K562 (cell line): ENCODE data around the gene GGT6. TPM values are rescaled to one million over a fixed set of nuclear protein-coding genes. Genes with fewer than 3 reads are reported as not detected.

Experiments used
- ATAC-seq: fragments of 200-7000 bp; cut with Tn5 transposase; 3 replicates; pipeline ENCODE4 v1.9.1; 2020; ENCODE audit warnings: moderate library complexity
- BruUV-seq: library from RNA; stranded (reverse); fragments of 400-500 nt; replicated peaks from 2 replicates; lab custom pipeline; 2021; lab: Mats Ljungman, UMichigan
- CTCF ChIA-PET: fragments of 300-600 bp; formaldehyde crosslinking; extraction: SDS; loops from one replicate; lab custom pipeline; 2021; ENCODE audit warnings: low intra/inter-chr PET ratio; lab: Yijun Ruan, JAX
- POLR2A ChIA-PET: fragments of 300-600, 350-650 bp; sonication (Branson Sonifier 250); formaldehyde crosslinking; extraction: SDS; loops from one replicate; lab custom pipeline; 2021; ENCODE audit warnings: antibody characterized with exemption, inconsistent platforms; lab: Yijun Ruan, JAX
- DNase-seq, 4 experiments: peaks; one replicate each; pipeline versions ENCODE4 v3.0.0 to v3.0.0-alpha.2; 2011 to 2018; ENCODE audit warnings: low spot score in 3 of 4, mixed read lengths in 3 of 4; ENCODE audit errors: extremely low read depth in 1 of 4
- FAIRE-seq: peaks from 2 replicates; lab custom pipeline; 2011; peaks lifted over from hg19 to GRCh38; lab: Jason Lieb, UNC
- H2AFZ ChIP-seq: 2 replicates; pipeline ENCODE4 v1.6.0; 2011; ENCODE audit warnings: low read depth, low read length, control low read depth, inconsistent platforms
- H3K27ac ChIP-seq: fragments of 200-600 bp; 3 replicates; pipeline ENCODE4 v1.8.0; 2011; ENCODE audit warnings: low read depth, mild to moderate bottlenecking, control low read depth, inconsistent platforms, low read length, moderate library complexity, mixed read lengths; ENCODE audit errors: extremely low read depth
- H3K27me3 ChIP-seq, 2 experiments: fragments of 300-600 bp in 1 of 2; 2 replicates in 1 of 2; 3 replicates in 1 of 2; pipeline versions ENCODE4 v1.6.0 to v1.8.0; 2011; ENCODE audit warnings: inconsistent platforms in 2 of 2, low read length in 2 of 2, mild to moderate bottlenecking in 1 of 2, mixed read lengths in 1 of 2, moderate library complexity in 1 of 2; ENCODE audit not compliant: control insufficient read depth in 2 of 2, insufficient read depth in 2 of 2
- H3K36me3 ChIP-seq: fragments of 300-600 bp; 3 replicates; pipeline ENCODE4 v1.8.0; 2011; ENCODE audit warnings: mild to moderate bottlenecking, low read length, inconsistent platforms; ENCODE audit not compliant: control insufficient read depth, insufficient read depth
- H3K4me1 ChIP-seq, 2 experiments: fragments of 200-600 bp in 1 of 2; replicated peaks in 1 of 2; 2 replicates in 1 of 2; 3 replicates in 1 of 2; pipeline versions ENCODE4 v1.5.1 to v1.8.0; 2011; ENCODE audit warnings: inconsistent platforms in 2 of 2, low read length in 2 of 2, mild to moderate bottlenecking in 1 of 2, mixed read lengths in 1 of 2, moderate library complexity in 1 of 2; ENCODE audit not compliant: control insufficient read depth in 2 of 2, insufficient read depth in 2 of 2
- H3K4me2 ChIP-seq: 2 replicates; pipeline ENCODE4 v1.6.1; 2011; ENCODE audit warnings: low read length, control low read depth, inconsistent platforms, mixed read lengths; ENCODE audit not compliant: insufficient read depth
- H3K4me3 ChIP-seq: fragments of 200-600 bp; sonication (generic), shearing (Covaris generic); 2 replicates; pipeline ENCODE4 v1.5.1; 2016; ENCODE audit warnings: control low read depth, inconsistent platforms
- H3K79me2 ChIP-seq: fragments of 200-600 bp; 3 replicates; pipeline ENCODE4 v1.8.0; 2011; ENCODE audit warnings: low read length, inconsistent platforms; ENCODE audit not compliant: control insufficient read depth, insufficient read depth
- H3K9ac ChIP-seq, 2 experiments: 2 replicates each; pipeline versions ENCODE4 v1.6.0 to v1.6.1; 2011; ENCODE audit warnings: low read depth in 2 of 2, low read length in 2 of 2, control low read depth in 1 of 2, inconsistent platforms in 1 of 2, mild to moderate bottlenecking in 1 of 2, mixed read lengths in 1 of 2; ENCODE audit not compliant: insufficient read depth in 1 of 2
- H3K9me1 ChIP-seq: one replicate; pipeline ENCODE4 v1.6.0; 2011; ENCODE audit warnings: inconsistent platforms, mild to moderate bottlenecking, low read length, moderate library complexity; ENCODE audit not compliant: control insufficient read depth, insufficient read depth
- H3K9me3 ChIP-seq: replicated peaks from 2 replicates; pipeline ENCODE4 v1.5.1; 2011; ENCODE audit warnings: low read depth, low read length, inconsistent platforms; ENCODE audit not compliant: control insufficient read depth, insufficient read depth
- H4K20me1 ChIP-seq: replicated peaks from 2 replicates; pipeline ENCODE4 v1.6.1; 2011; ENCODE audit warnings: low read length, inconsistent platforms, mixed read lengths; ENCODE audit not compliant: control insufficient read depth, insufficient read depth
- ADNP ChIP-seq: fragments of 200-800 bp; sonication (Bioruptor generic); IDR thresholded peaks from 2 replicates; pipeline ENCODE4 v1.6.1; 2016; ENCODE audit warnings: missing genetic modification characterization, missing compliant biosample characterization
- ASH1L ChIP-seq: fragments of 450-650 bp; IDR thresholded peaks from 2 replicates; pipeline ENCODE4 v1.6.1; 2018; ENCODE audit warnings: borderline replicate concordance, mild to moderate bottlenecking, low read depth; ENCODE audit not compliant: partially characterized antibody
- CREB3 ChIP-seq: fragments of 450-650 bp; conservative IDR thresholded peaks from 2 replicates; pipeline ENCODE4 v1.6.1; 2016; ENCODE audit warnings: missing genetic modification characterization, low read depth, mild to moderate bottlenecking, missing compliant biosample characterization, moderate library complexity
- CTBP1 ChIP-seq: fragments of 450-650 bp; IDR thresholded peaks from 2 replicates; pipeline ENCODE4 v1.6.1; 2016; ENCODE audit warnings: borderline replicate concordance
- EGR1 ChIP-seq: fragments of 450-650 bp; conservative IDR thresholded peaks from 2 replicates; pipeline ENCODE4 v1.6.1; 2017; ENCODE audit warnings: mild to moderate bottlenecking
- ETV6 ChIP-seq, 3 experiments: fragments of 150-350 bp in 1 of 3; sonication (generic) in 1 of 3; formaldehyde crosslinking in 1 of 3; IDR thresholded peaks; 2 replicates each; pipeline versions ENCODE4 v1.6.1 to v1.8.0; 2014 to 2022; ENCODE audit warnings: borderline replicate concordance in 2 of 3, low read depth in 2 of 3, antibody characterized with exemption in 1 of 3, low read length in 1 of 3, mild to moderate bottlenecking in 1 of 3, missing genetic modification reagents in 1 of 3
- MLX ChIP-seq, 2 experiments: fragments of 450-650 bp in 1 of 2; sonication (generic) in 1 of 2; formaldehyde crosslinking; conservative IDR thresholded peaks; 2 replicates each; pipeline versions ENCODE4 v1.4.0 to v1.8.1; 2020 to 2022; ENCODE audit warnings: mild to moderate bottlenecking in 1 of 2, missing genetic modification reagents in 1 of 2
- NCOA1 ChIP-seq: fragments of 450-650 bp; IDR thresholded peaks from 2 replicates; pipeline ENCODE4 v1.6.1; 2016; ENCODE audit warnings: low read depth
- SMARCE1 ChIP-seq: fragments of 450-650 bp; IDR thresholded peaks from 2 replicates; pipeline ENCODE4 v1.7.1; 2016; ENCODE audit warnings: mild to moderate bottlenecking
- SRSF3 ChIP-seq: fragments of 200-400 bp; formaldehyde crosslinking; IDR thresholded peaks from 2 replicates; pipeline ENCODE4 v1.6.1; 2016; ENCODE audit warnings: mild to moderate bottlenecking, low read length, moderate library complexity; ENCODE audit not compliant: insufficient read depth
- ZBTB8A ChIP-seq: fragments of 450-650 bp; IDR thresholded peaks from 2 replicates; pipeline ENCODE4 v1.6.1; 2018; ENCODE audit warnings: mild to moderate bottlenecking, moderate library complexity; ENCODE audit not compliant: partially characterized antibody
- ZNF551 ChIP-seq: fragments of 250-450 bp; sonication (Bioruptor Pico); IDR thresholded peaks from 2 replicates; pipeline ENCODE4 v1.5.0; 2021; ENCODE audit warnings: mild to moderate bottlenecking, moderate library complexity
- ZNF584 ChIP-seq: fragments of 200-800 bp; sonication (Bioruptor generic); IDR thresholded peaks from 2 replicates; pipeline ENCODE4 v1.6.1; 2016; ENCODE audit warnings: low read depth, mild to moderate bottlenecking, missing genetic modification characterization, missing compliant biosample characterization
- WGBS: fragments of 100-300 bp; shearing (Covaris generic); methylation state at CpG from one replicate; pipeline ENCODE4 v1.1.6; 2016; ENCODE audit warnings: low coverage, mixed read lengths; ENCODE audit not compliant: insufficient coverage; ENCODE audit errors: missing lambda C conversion rate; 5-methylcytosine and 5-hydroxymethylcytosine counted together
- in situ Hi-C: fragments of 300-500 bp; cut with MboI; formaldehyde crosslinking; loops from 4 replicates; pipeline ENCODE4 v1.15.0; 2018; ENCODE audit warnings: inconsistent platforms, mixed read lengths
- intact Hi-C: fragments of 100-400 bp; cut with micrococcal nuclease; formaldehyde crosslinking; loops from 2 replicates; pipeline ENCODE4 v1.14.2; 2022
- polyA plus RNA-seq, 8 experiments: library from polyadenylated mRNA; depleted of rRNA in 4 of 8; stranded (reverse) in 5 of 8; unstranded in 3 of 8; fragments of >200 nt; fragmentation: Nextera tagmentation in 2 of 8; fragmentation: Illumina TruSeq in 1 of 8; extraction: Ambion mirVana in 2 of 8; extraction: Trizol in 1 of 8; gene quantifications; 2 replicates each; pipeline versions ENCODE4 v1.2.1 to v1.2.3, GENCODE V29; 2011 to 2014; ENCODE audit warnings: inconsistent platforms in 1 of 8, missing spikeins in 1 of 8
- total RNA-seq, 7 experiments: library from RNA; depleted of rRNA in 6 of 7; stranded (reverse); fragments of >200 nt in 6 of 7; fragmentation: Illumina TruSeq in 2 of 7; extraction: Trizol in 2 of 7; gene quantifications; 2 replicates each; pipeline versions ENCODE4 v1.2.1 to v1.2.3, GENCODE V29; 2011 to 2021; ENCODE audit warnings: low replicate concordance in 1 of 7
- TF ChIP-seq, protein P1 (sequence below): fragments of 450-650 bp; IDR thresholded peaks from 2 replicates; pipeline ENCODE4 v1.6.1; 2016; ENCODE audit warnings: mild to moderate bottlenecking

The GGT6 gene
- total and polyA plus RNA-seq, 9 of the 15 experiments (the other 6 are each of a cell fraction or from before 2014, with no cell fraction given) = 0.09 TPM; not detected in 8

DNA sequence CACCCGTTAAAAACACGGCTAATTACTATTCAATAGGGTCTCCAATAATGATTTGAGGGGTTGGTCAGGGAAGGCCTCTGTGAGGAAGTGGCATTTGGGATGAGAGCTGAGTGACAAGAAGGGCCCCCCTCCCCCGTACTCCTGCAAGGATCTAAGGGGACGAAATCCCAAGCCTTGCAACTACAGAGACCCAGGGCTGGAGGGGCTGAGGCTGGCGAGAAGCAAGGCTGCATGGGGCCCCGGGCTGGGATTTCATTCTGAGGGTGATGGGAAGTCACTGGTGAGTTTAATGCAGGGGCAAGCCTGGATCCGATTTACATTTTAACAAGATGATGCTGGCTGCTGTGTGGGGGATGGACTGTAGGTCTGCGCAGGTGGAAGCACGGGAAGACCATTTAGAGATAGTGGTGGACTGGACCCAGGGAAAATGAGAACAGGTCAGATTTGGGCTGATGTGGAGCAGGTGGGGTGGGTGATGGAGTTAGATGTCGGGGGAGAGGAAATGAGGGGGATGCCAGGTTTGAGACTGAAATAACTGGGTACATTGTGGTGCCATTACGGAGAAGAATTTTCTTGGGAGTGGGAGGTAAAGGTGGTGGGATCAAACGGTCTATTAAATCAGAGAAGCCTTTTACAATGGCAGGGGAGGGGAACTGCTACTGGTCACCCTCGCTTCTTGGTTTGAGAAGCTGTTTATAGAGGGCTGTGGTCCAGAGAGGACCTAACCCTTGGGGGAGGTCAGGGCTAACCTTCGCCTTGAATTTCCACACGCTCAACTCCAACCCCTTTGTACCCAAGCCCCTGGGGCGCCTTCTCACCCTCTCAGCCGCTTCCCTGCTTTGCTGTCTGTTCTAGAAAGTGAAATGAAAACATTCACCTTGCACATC is 4.3 kb downstream of the GGT6 start:
- intact Hi-C loops = no loop called here
- Histone ChIP-seq H3K36me3 (peaks cover 30% of the 10 kb centered on the region; the same call in 2 of the 3 replicates), H3K4me2 (peak overlapping the region; percentile 91), H4K20me1 (no peaks in the 10 kb centered on the region), H3K79me2 (peaks cover 38% of the 10 kb centered on the region), H3K9me3 (no peaks in the 10 kb centered on the region), H3K27me3 (no peaks in the 10 kb centered on the region), H3K9ac (peak overlapping the region; percentile 76 to 77), H2AFZ (peak overlapping the region; percentile 98), H3K9me1 (no peaks in the 10 kb centered on the region), H3K4me3 (peak overlapping the region; percentile 62), H3K27ac (peak overlapping the region; percentile 83), H3K4me1 (peaks cover 3 to 35% of the 10 kb centered on the region in 2 experiments; a peak in 4 of 5 replicates)
- POLR2A ChIA-PET = interaction anchor here (0.5 to 1.4 kb wide), 4 partner anchors 18 to 620 kb away, joined by 3 to 5 read pairs (median 3); no protein-coding TSS in a partner anchor
- TF ChIP-seq MLX (CRISPR knock-in tag; conservative IDR thresholded peaks at IDR 0.05) = no peak
- no peak for TF ChIP-seq ZNF584
- TF ChIP-seq ADNP (tag) = no peak
- no peak for TF ChIP-seq SRSF3
- TF ChIP-seq ASH1L = no peak
- TF ChIP-seq ZBTB8A = no peak
- TF ChIP-seq CREB3 (tag) = no peak
- TF ChIP-seq, protein P1, sequence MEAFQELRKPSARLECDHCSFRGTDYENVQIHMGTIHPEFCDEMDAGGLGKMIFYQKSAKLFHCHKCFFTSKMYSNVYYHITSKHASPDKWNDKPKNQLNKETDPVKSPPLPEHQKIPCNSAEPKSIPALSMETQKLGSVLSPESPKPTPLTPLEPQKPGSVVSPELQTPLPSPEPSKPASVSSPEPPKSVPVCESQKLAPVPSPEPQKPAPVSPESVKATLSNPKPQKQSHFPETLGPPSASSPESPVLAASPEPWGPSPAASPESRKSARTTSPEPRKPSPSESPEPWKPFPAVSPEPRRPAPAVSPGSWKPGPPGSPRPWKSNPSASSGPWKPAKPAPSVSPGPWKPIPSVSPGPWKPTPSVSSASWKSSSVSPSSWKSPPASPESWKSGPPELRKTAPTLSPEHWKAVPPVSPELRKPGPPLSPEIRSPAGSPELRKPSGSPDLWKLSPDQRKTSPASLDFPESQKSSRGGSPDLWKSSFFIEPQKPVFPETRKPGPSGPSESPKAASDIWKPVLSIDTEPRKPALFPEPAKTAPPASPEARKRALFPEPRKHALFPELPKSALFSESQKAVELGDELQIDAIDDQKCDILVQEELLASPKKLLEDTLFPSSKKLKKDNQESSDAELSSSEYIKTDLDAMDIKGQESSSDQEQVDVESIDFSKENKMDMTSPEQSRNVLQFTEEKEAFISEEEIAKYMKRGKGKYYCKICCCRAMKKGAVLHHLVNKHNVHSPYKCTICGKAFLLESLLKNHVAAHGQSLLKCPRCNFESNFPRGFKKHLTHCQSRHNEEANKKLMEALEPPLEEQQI = no peak
- no peak for TF ChIP-seq ZNF551 (CRISPR knock-in tag)
- TF ChIP-seq NCOA1 = no peak
- TF ChIP-seq ETV6 (IDR thresholded peaks at IDR 0.05; ENCODE audit: borderline replicate concordance in 1 of 2, low read depth in 2 of 2, low read length in 1 of 2) = no peak
- no peak for TF ChIP-seq ETV6 (CRISPR knock-in tag; IDR thresholded peaks at IDR 0.05; ENCODE audit: borderline replicate concordance)
- no peak for TF ChIP-seq CTBP1
- no peak for TF ChIP-seq SMARCE1
- TF ChIP-seq EGR1 = no peak
- BruUV-seq = no TSS peak
- 67% methylated on average over 10 of the region's 17 CpGs for WGBS
- no peak for DNase-seq
- ATAC-seq = no peak
- CTCF ChIA-PET = no interaction called here
- FAIRE-seq = no peak
- in situ Hi-C loops = no loop called here
